ENCODE data around the gene ABCA7. TPM values are rescaled to one million over a fixed set of nuclear protein-coding genes. Genes with fewer than 3 reads are reported as not detected.

Gene ABCA7
- total and polyA plus RNA-seq, 2 of the 8 experiments (the other 6 are each of a cell fraction or from before 2014, with no cell fraction given) = 10.4 to 25.6 TPM

- TF ChIP-seq GABPA (IDR thresholded peaks at IDR 0.05; ENCODE audit: borderline replicate concordance, insufficient read depth, low read length) (no peak), CTBP2 (IDR thresholded peaks at IDR 0.05; ENCODE audit: borderline replicate concordance, insufficient read depth, insufficient read length, low read length) (no peak), CBX8 (IDR thresholded peaks at IDR 0.05; ENCODE audit: borderline replicate concordance, low read depth, low read length) (no peak)
Measured at GRCh38 chr19:993361-993830, 46.5 kb upstream of the ABCA7 start (continued).
